Stimulated activated CD8-positive, alpha-beta memory T cell treated with anti-CD3 and anti-CD28 coated beads, Interleukin-4, amount 100 ng/mL, for 48 hours (primary cell): ENCODE data around the gene IFT57.
"Not testable (repeated sequence)": the region's sequence is repeated elsewhere in the genome, so short reads cannot be mapped to it uniquely, and the experiment has no call there.

Experiments used
- DNase-seq: peaks from one replicate; pipeline ENCODE4 v3.0.0-alpha.2; 2020

The IFT57 gene

GRCh38 chr3:108221911-108222852 is at the start of gene IFT57:
Gene IFT57 (minus strand): TSS chr3:108222424. CDS start chr3:108222322, 102 bp downstream.
- peak; percentile 95 for DNase-seq

DNA sequence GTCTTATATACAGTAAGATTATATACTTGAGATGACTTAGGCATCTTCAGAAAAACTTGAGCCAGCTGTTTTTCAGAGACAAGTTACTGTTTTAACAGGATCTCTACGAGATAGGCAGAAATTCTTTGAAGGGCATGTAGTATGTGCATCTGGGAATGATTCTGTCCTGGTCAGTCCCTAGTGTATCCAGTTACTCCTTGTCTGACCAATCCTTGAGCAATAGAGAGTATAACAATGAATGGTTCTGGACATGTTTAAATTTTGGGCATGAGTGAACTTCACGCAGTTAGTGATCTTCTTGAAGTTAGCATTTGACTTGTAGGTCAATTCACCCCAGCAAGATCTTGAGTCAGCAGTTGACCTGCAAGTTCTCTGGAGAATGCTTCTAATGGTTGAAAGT is 49.4 kb upstream of the IFT57 start:
- no peak for DNase-seq

GRCh38 chr3:108268235-108268634 is 46.0 kb upstream of the IFT57 start:
- DNase-seq = not testable (repeated sequence)

DNA sequence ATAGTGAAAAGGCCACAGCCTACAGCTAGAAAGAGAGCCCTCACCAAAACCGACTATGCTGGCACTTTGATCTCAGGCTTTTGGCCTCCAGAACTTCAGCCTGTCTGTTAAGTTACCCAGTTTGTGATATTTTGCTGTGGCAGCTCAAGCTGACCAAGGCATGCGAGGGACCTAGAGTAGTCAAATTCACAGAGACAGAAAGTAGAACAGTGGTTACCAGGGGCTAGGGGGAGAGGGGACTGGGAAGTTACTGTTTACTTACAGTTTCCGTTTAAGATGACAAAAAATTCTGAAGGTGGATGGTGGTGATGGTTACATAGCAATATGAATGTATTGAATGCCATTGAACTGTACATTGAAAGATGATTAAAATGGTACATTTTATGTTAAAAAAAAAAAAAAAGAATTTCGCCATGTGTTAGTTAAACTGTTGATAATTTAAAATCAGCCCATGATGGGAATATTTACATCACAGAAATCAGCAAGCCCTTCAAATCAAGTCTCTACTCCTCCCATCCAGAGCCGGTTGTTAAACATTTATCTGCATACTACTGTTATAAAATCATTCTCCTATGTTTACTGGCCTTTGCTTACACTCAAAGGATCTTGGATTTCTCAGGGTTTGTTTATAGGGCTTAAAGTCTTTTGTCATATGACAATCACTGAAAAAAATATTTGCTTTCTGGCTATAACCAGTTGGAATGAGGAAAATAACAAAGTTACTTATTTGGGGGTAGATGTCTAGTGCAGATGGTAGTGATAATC is 42.5 kb upstream of the IFT57 start:
- DNase-seq = not testable (repeated sequence)

GRCh38 chr3:108255131-108255530 is 32.9 kb upstream of the IFT57 start:
- DNase-seq = no peak

GRCh38 chr3:108251844-108252243 is 29.6 kb upstream of the IFT57 start:
- no peak for DNase-seq

DNA sequence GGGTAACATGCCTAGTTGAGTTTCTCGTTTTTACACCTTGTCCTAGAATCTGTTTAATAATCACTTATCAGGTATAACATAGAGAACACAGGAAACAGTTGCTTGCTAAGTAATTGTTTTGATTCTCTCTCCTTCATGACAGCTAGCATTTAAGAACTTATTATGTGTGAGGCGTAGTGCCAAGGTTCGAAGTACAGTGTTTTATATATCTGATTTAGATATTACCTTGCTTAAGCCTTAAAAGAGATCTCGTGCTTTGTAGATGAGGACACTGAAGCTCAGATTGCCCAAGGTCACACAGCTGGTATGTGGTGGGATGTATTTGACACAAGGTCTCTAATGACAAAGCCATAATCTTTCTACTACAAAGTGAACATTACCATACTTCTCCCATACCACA is 29.0 kb upstream of the IFT57 start:
- no peak for DNase-seq

- DNase-seq = no peak
These were observed 28.4 kb upstream of the IFT57 start for GRCh38 chr3:108250626-108251025.

DNA sequence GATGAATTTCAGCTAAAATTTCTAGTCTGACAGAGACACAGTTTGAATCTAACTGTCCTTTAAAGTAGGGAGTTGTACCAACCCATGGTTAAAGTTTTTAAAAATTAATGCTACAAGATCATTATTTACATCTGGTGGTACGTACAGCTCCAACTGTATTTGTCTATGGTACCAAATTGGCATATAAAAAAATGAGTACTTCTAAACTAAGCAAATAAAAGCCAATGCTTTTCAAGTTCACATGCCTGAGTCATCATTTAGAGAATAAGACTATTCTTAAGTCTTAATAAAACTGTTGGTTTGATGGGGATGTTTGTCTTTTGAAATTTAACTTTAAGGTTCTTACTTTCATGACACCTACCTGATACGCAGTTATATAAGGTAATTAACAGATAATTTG is 21.0 kb upstream of the IFT57 start:
- DNase-seq = no peak

DNA sequence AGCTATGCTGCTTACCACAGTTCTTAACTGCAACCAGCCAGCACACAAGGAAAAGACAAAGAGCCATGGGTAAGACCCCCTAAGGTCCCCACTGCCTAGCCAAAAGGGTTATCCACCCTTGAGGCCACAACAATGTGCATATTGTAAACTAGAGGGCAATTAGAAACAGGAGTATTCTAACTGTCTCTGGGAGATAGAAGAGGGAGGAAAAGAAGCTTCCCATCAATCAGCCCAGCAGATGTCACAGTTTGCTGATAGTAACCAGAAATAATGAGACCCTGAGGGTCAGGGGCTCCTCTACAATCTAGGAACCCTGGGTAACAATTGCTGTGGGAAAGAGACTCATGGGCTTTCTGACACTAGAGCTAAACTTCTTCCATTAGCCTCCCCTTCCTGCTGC is 20.6 kb upstream of the IFT57 start:
- no peak for DNase-seq

DNA sequence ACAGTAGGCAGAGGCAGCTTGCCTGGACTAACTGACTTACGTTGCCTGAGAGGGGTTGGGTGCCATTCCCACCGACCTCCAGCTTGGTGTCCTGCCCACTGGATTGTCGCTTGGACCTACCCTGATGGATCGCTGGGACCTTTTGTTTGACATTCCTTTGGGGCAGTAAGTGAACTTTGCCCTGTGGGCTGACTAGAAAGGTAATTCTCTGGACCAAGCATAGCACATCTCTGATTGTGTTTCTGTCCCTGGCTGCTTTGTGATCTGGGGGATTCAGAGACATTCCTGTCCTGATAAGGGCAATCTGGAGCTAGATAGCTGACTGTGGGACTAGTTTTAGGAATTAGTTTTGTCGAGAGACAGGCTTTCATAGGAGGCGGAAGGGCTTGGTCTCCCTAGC is 19.5 kb upstream of the IFT57 start:
- no peak for DNase-seq

- DNase-seq = no peak
These were observed 18.9 kb upstream of the IFT57 start for GRCh38 chr3:108241146-108241545.

DNA sequence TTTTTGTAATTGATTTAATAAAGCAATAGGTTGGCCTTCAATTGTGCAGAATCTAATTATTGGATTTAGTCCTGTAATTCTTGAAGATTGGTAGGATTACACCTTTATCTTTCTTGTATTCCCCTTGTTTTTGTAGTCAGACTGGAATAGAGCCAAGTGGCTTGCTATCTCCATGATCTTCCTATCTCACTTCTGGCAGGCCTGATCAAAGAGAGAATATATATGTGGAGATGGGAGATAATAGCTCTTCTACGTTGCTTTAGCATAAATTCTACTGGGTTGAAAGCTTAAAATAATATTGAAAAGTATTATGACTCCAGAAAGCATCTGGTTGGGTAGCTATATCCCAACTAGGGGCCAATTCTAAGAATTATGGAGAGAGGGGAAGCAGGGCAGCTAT is 16.9 kb upstream of the IFT57 start:
- no peak for DNase-seq

DNA sequence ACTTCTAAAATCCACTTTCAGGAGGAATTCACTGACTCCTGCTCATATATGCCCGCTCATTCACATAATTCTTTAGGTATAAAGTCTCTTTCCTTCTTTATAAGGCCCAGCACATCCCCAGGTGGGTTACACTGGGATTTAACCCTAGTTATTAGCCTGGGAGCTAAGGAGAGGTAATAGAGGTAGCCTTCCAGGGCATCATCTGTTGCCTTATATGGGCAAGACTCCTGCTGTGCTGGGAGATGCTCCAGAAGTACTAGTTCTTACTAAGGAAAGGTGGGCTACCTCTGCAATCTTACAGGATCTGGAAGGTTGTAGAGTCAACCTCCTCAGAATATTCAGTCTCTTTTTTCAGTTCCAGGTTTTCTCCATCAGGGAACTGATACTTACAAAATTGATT is 13.1 kb upstream of the IFT57 start:
- DNase-seq = no peak

- DNase-seq = no peak
These were observed 12.2 kb upstream of the IFT57 start for GRCh38 chr3:108234387-108234957.

GRCh38 chr3:108228286-108228685 is 6.1 kb upstream of the IFT57 start:
- DNase-seq = no peak

GRCh38 chr3:108227131-108227530 is 4.9 kb upstream of the IFT57 start:
- no peak for DNase-seq

GRCh38 chr3:108225221-108225620 is 3.0 kb upstream of the IFT57 start:
- DNase-seq = no peak

DNA sequence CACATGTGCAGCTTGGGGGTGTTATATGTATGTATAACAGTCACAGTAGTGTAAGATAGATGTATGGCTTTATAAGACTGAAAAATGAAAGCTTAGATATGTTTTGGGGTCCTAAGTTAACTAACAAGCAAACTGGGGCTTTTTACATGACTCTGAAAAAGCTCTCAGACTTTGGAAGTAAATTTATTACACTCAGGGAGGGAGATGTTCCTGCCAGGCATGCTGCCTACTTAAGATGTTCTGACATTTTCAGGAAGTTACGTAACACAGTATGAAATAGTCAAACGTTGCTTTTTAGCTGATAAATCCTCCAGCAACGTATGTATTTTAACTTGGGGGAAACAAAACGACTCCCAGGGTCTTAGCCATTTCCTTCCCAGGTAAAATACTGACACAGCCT is 1.7 kb upstream of the IFT57 start:
- no peak for DNase-seq

GRCh38 chr3:108222853-108223565 is 785 bp upstream of the IFT57 start:
- DNase-seq = no peak

- no peak for DNase-seq
These were observed 831 bp downstream of the IFT57 start for GRCh38 chr3:108221393-108221792.

- DNase-seq = no peak
These were observed 2.9 kb downstream of the IFT57 start for GRCh38 chr3:108219336-108219735.

- DNase-seq = no peak
These were observed 3.4 kb downstream of the IFT57 start for GRCh38 chr3:108218811-108219210.
